Rectal smooth muscle tissue (tissue), 1 donor: Measurements from ENCODE around the gene TADA1.
"Not testable (repeated sequence)": the region's sequence is repeated elsewhere in the genome, so short reads cannot be mapped to it uniquely, and the experiment has no call there.

Experiments
- H3K27ac ChIP-seq: one replicate; pipeline ENCODE4 v1.7.0; 2013; ENCODE audit warnings: low read depth, low read length, inconsistent platforms
- H3K27me3 ChIP-seq: one replicate; pipeline ENCODE4 v1.7.0; 2013; ENCODE audit warnings: low read length; ENCODE audit not compliant: control insufficient read depth, insufficient read depth
- H3K36me3 ChIP-seq: one replicate; pipeline ENCODE4 v1.7.0; 2013; ENCODE audit warnings: low read length; ENCODE audit not compliant: control insufficient read depth, insufficient read depth
- H3K4me1 ChIP-seq: one replicate; pipeline ENCODE4 v1.7.0; 2013; ENCODE audit warnings: low read length; ENCODE audit not compliant: control insufficient read depth, insufficient read depth
- H3K4me3 ChIP-seq: one replicate; pipeline ENCODE4 v1.7.0; 2013; ENCODE audit warnings: low read length
- H3K9ac ChIP-seq: one replicate; pipeline ENCODE4 v1.7.0; 2013; ENCODE audit warnings: low read length

The TADA1 gene

DNA sequence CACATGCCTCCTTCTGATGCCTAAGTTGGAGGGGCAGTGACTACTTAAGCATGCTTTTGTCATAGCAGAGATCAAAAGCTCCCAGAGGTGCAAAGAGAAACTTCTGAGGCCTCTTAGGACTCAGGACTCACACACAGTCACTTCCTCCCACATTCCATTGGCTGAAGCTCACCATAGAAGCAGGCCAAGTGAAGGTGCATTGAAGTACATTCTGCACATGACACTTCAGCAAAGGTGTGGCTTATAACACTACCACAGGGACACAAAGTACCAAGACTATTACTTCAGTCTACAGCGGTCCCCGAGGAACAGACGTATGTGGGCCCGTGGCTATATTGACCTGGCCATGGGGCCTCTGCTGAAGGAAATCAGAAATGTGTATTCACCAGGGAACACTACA is 39.3 kb downstream of the TADA1 start:
- Histone ChIP-seq H3K27me3 (no peaks in the 10 kb centered on the region), H3K36me3 (peaks cover 2% of the 10 kb centered on the region), H3K4me1 (peaks cover 12% of the 10 kb centered on the region), H3K27ac (no peak overlapping the region), H3K9ac (no peak overlapping the region), H3K4me3 (no peak overlapping the region)

DNA sequence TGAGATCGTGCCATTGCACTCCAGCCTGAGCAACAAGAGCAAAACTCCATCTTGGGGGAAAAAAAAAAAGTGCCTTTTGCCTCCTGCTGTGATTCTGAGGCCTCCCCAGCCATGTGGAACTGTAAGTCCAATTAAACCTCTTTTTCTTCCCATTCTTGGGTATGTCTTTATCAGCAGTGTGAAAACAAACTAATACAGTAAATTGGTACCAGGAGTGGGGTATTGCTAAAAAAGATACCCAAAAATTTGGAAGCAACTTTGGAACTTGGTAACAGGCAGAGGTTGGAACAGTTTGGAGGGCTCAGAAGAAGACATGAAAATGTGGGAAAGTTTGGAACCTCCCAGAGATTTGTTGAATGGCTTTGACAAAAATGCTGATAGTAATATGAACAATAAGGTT is 46.3 kb downstream of the TADA1 start:
- not testable (repeated sequence) for H3K4me3 ChIP-seq

GRCh38 chr1:166827426-166827825 is 48.6 kb downstream of the TADA1 start:
- Histone ChIP-seq H3K4me3 (no peak overlapping the region), H3K4me1 (no peaks in the 10 kb centered on the region), H3K27ac (no peak overlapping the region), H3K36me3 (no peaks in the 10 kb centered on the region), H3K9ac (no peak overlapping the region), H3K27me3 (no peaks in the 10 kb centered on the region)

More for the DNA sequence above, 46.3 kb downstream of the TADA1 start:
- not testable (repeated sequence) for H3K36me3 ChIP-seq, H3K27ac ChIP-seq, H3K4me1 ChIP-seq, H3K9ac ChIP-seq, H3K27me3 ChIP-seq

DNA sequence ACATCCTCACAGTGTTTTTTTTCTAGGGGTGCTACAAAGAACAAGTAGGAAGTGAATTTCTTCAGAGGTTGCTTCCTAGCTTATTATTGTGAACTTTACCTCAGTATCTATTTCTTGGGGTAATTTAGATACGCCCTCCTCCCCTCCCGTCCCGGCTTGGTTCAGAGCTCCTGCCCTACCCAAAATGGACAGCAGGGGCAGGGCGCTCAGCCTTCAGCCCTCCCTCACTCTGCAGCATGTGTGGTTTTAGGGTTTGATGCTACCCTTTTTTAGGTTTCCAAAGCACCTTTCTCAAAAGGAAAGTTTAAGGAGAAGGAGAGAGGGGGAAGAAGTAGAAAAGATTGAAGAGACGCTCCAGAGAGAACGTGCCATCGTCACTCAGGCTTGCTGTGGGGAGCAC is 53.7 kb downstream of the TADA1 start:
- no peak overlapping the region for H3K4me3 ChIP-seq
- no peaks in the 10 kb centered on the region for H3K4me1 ChIP-seq
- H3K9ac ChIP-seq = no peak overlapping the region
- no peaks in the 10 kb centered on the region for H3K36me3 ChIP-seq
- no peaks in the 10 kb centered on the region for H3K27me3 ChIP-seq
- H3K27ac ChIP-seq = no peak overlapping the region

DNA sequence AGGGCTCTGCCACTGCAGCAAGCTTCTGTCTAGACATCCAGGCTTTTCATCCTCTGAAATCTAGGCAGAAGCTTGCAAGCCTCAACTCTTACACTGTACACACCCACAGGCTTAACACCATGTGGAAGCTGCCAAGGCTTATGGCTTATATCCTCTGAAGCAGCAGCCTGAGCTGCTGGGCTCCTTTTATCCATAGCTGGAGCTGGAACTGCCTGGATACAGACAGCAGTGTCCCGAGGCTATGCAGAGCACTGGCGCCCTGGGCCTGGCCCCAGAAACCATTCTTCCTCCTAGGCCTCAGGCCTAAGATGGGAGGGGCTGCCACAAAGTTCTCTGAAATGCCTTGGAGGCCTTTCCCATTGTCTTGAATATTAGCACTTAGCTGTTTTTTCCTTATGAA is 56.1 kb downstream of the TADA1 start:
- H3K27ac ChIP-seq = no peak overlapping the region

GRCh38 chr1:166814611-166815010 is 61.5 kb downstream of the TADA1 start:
- Histone ChIP-seq H3K36me3 (no peaks in the 10 kb centered on the region), H3K4me1 (no peaks in the 10 kb centered on the region), H3K4me3 (no peak overlapping the region), H3K9ac (no peak overlapping the region), H3K27me3 (no peaks in the 10 kb centered on the region), H3K27ac (no peak overlapping the region)

More for the DNA sequence above, 56.1 kb downstream of the TADA1 start:
- Histone ChIP-seq H3K9ac (no peak overlapping the region), H3K36me3 (no peaks in the 10 kb centered on the region), H3K27me3 (no peaks in the 10 kb centered on the region), H3K4me3 (no peak overlapping the region), H3K4me1 (no peaks in the 10 kb centered on the region)

DNA sequence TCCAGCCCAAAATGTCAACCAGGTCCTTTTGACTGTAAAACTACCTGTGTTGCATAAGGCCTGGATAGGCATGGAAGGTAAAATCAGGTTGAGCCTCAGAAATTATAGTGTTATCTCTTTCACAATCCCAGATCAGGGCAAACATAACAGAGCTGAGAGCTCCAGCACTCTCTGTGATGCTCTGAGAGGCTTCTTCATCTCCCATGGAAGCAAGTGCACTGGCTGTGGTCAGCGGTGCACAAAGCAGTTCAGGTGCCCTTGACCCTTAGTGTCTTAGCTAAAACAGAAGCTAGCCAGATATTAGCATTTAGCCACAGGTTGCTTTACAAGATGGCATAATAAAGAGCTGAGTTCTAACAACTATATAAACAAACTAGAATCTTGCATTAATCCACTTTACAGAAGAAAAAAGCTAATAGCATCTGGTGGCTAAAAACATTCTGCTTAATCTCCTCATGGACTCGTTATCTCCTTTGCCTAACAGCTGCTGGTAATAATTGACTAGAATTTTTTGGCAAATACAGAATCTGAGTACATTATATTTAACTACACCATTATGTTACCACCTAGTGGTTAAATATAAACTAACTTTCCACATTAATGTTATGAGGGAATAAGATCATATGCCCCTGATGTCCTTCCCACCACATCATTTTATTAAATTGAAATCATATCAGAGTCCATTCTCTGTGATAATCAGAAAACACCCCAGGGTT is 62.4 kb downstream of the TADA1 start:
- Histone ChIP-seq H3K27me3 (no peaks in the 10 kb centered on the region), H3K27ac (no peak overlapping the region)

GRCh38 chr1:166811691-166812090 is 64.4 kb downstream of the TADA1 start:
- no peak overlapping the region for H3K27ac ChIP-seq
- no peak overlapping the region for H3K9ac ChIP-seq
- no peak overlapping the region for H3K4me3 ChIP-seq
- H3K27me3 ChIP-seq = no peaks in the 10 kb centered on the region
- no peaks in the 10 kb centered on the region for H3K4me1 ChIP-seq
- H3K36me3 ChIP-seq = no peaks in the 10 kb centered on the region

More for the DNA sequence above, 62.4 kb downstream of the TADA1 start:
- H3K4me1 ChIP-seq = no peaks in the 10 kb centered on the region
- no peaks in the 10 kb centered on the region for H3K36me3 ChIP-seq
- H3K4me3 ChIP-seq = no peak overlapping the region
- H3K9ac ChIP-seq = no peak overlapping the region

GRCh38 chr1:166808952-166809351 is 67.1 kb downstream of the TADA1 start:
- no peak overlapping the region for H3K4me3 ChIP-seq

More at GRCh38 chr1:166808952-166809351, 67.1 kb downstream of the TADA1 start:
- H3K36me3 ChIP-seq = no peaks in the 10 kb centered on the region
- H3K27me3 ChIP-seq = no peaks in the 10 kb centered on the region
- no peak overlapping the region for H3K9ac ChIP-seq
- no peaks in the 10 kb centered on the region for H3K4me1 ChIP-seq
- H3K27ac ChIP-seq = no peak overlapping the region
